Osteoblast (primary cell): ENCODE results near the gene HRCT1. TPM values are rescaled to one million over a fixed set of nuclear protein-coding genes. Genes with fewer than 3 reads are reported as not detected.

Experiments used
- total RNA-seq: library from RNA; depleted of rRNA; stranded (reverse); fragments of >200 nt; gene quantifications from 2 replicates; pipeline ENCODE4 v1.2.3, GENCODE V29; 2012

HRCT1 gene
- total RNA-seq, 1 donor, result 5.1 TPM

Other genes starting within 250 kb of the HRCT1 start
- 88,726 and 110,601 TPM in 2 replicates for gene RMRP, start 248.2 kb upstream of the HRCT1 start, total RNA-seq
- gene CCDC107, start 247.9 kb upstream of the HRCT1 start, total RNA-seq, result 10.6 and 15.6 TPM in 2 replicates
- 0.36 and 0.88 TPM in 2 replicates for gene ARHGEF39, start 241.0 kb upstream of the HRCT1 start, total RNA-seq
- gene CA9, start 232.3 kb upstream of the HRCT1 start, total RNA-seq, result not detected in 2 replicates
- gene TPM2, start 216.3 kb upstream of the HRCT1 start, total RNA-seq, result 911 and 946 TPM in 2 replicates
- gene TLN1, start 174.0 kb upstream of the HRCT1 start, total RNA-seq, result 306 and 376 TPM in 2 replicates
- 56.6 and 64.8 TPM in 2 replicates for gene CREB3, start 173.5 kb upstream of the HRCT1 start, total RNA-seq
- gene GBA2, start 157.0 kb upstream of the HRCT1 start, total RNA-seq, result 29.5 and 31.1 TPM in 2 replicates
- 16.5 and 18.5 TPM in 2 replicates for gene RGP1, start 156.9 kb upstream of the HRCT1 start, total RNA-seq
- gene MSMP, start 151.9 kb upstream of the HRCT1 start, total RNA-seq, result not detected in 2 replicates
- 16.6 and 20.3 TPM in 2 replicates for gene NPR2, start 114.6 kb upstream of the HRCT1 start, total RNA-seq
- gene SPAG8, start 93.9 kb upstream of the HRCT1 start, total RNA-seq, result 0.88 and 2.2 TPM in 2 replicates
- gene HINT2, start 91.2 kb upstream of the HRCT1 start, total RNA-seq, result 17.0 and 17.4 TPM in 2 replicates
- not detected in 2 replicates for gene FAM221B, start 77.5 kb upstream of the HRCT1 start, total RNA-seq
- gene TMEM8B, start 77.0 kb upstream of the HRCT1 start, total RNA-seq, result 2.1 and 2.5 TPM in 2 replicates
- not detected in 2 replicates for gene OR13J1, start 35.8 kb upstream of the HRCT1 start, total RNA-seq
- 0.29 and 0.72 TPM in 2 replicates for gene SPAAR, start 3.3 kb downstream of the HRCT1 start, total RNA-seq
- under 0.01 TPM in 2 replicates for gene OR2S2, start 52.0 kb downstream of the HRCT1 start, total RNA-seq
- gene RECK, start 130.7 kb downstream of the HRCT1 start, total RNA-seq, result 31.2 and 31.5 TPM in 2 replicates
- gene GLIPR2, start 230.5 kb downstream of the HRCT1 start, total RNA-seq, result 33.3 and 38.4 TPM in 2 replicates